ENCODE data around the gene SIRT6. TPM values are rescaled to one million over a fixed set of nuclear protein-coding genes. Genes with fewer than 3 reads are reported as not detected.

SIRT6 gene
- total RNA-seq, 2 donors from 2014 or later, result 21.7 to 30.9 TPM

DNA sequence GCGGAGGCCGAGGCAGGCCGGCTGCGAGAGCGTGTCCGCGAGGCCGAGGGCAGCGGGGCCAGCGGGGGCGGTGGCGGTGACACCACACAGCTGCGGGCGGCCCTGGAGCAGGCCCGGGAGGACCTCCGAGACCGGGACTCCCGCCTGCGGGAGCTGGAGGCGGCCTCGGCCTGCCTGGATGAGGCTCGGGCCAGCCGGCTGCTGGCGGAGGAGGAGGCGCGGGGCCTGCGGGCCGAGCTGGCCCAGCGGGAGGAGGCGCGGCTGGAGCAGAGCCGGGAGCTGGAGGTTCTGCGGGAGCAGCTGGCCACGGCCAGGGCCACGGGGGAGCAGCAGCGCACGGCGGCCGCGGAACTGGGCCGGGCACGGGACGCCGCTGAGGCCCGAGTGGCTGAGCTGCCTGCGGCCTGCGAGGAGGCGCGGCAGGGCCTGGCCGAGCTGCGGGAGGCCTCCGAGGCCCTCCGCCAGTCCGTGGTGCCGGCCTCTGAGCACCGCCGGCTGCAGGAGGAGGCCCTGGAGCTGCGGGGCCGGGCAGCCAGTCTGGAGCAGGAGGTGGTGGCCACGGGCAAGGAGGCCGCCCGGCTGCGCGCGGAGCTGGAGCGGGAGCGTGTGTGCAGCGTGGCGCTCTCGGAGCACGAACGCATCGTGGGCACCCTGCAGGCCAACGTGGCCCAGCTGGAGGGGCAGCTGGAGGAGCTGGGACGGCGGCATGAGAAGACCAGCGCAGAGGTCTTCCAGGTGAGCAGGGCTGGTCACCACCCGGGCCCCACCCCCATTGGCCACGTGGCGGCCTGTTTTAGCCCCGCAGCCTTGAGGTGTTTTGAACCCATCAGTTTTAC is 35.3 kb upstream of the SIRT6 start:
- H3K4me3 ChIP-seq, result no peak overlapping the region
- TF ChIP-seq CTCF (IDR thresholded peaks at IDR 0.05), result no peak
- H3K9me3 ChIP-seq, result no peaks in the 10 kb centered on the region
- H3K36me3 ChIP-seq, result no peaks in the 10 kb centered on the region
- DNase-seq (ENCODE audit: low spot score) (no peak), ATAC-seq (ENCODE audit: insufficient number of reproducible peaks, low FRiP score, low read depth) (no peak)
- no peaks in the 10 kb centered on the region for H3K4me1 ChIP-seq (ENCODE audit: control insufficient read depth in 1 of 2, low read depth in 2 of 2)
- no peaks in the 10 kb centered on the region for H3K27me3 ChIP-seq (replicated peaks; ENCODE audit: insufficient read depth)
- no peak overlapping the region for H3K27ac ChIP-seq

DNA sequence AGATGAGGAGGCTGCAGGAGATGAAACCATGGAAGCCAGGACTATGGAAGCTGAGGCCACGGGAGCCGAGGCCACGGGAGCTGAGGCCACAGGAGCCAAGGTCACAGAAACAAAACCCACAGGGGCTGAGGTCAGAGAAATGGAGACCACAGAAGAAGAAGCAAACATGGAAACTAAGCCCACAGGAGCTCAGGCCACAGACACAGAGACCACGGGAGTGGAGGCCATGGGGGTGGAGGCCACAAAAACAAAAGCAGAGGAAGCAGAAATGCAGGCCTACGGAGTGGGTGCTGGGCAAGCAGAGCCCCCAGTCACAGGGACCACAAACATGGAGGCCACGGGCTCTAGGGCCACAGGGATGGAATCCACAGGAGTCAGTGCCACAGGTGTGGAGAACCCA is 34.5 kb upstream of the SIRT6 start:
- DNase-seq (ENCODE audit: low spot score), result no peak
- TF ChIP-seq CTCF (IDR thresholded peaks at IDR 0.05), result no peak
- no peaks in the 10 kb centered on the region for H3K9me3 ChIP-seq
- H3K27ac ChIP-seq, result no peak overlapping the region
- H3K4me3 ChIP-seq, result no peak overlapping the region
- no peaks in the 10 kb centered on the region for H3K27me3 ChIP-seq (replicated peaks; ENCODE audit: insufficient read depth)
- no peaks in the 10 kb centered on the region for H3K4me1 ChIP-seq (ENCODE audit: control insufficient read depth in 1 of 2, low read depth in 2 of 2)
- no peaks in the 10 kb centered on the region for H3K36me3 ChIP-seq
- no peak for ATAC-seq (ENCODE audit: insufficient number of reproducible peaks, low FRiP score, low read depth)

GRCh38 chr19:4215807-4216206 is 33.4 kb upstream of the SIRT6 start:
- no peaks in the 10 kb centered on the region for H3K36me3 ChIP-seq
- no peak for TF ChIP-seq CTCF (IDR thresholded peaks at IDR 0.05)
- no peaks in the 10 kb centered on the region for H3K4me1 ChIP-seq (ENCODE audit: control insufficient read depth in 1 of 2, low read depth in 2 of 2)
- no peaks in the 10 kb centered on the region for H3K27me3 ChIP-seq (replicated peaks; ENCODE audit: insufficient read depth)
- no peak for DNase-seq (ENCODE audit: low spot score)
- ATAC-seq (ENCODE audit: insufficient number of reproducible peaks, low FRiP score, low read depth), result no peak
- no peaks in the 10 kb centered on the region for H3K9me3 ChIP-seq
- no peak overlapping the region for H3K27ac ChIP-seq
- no peak overlapping the region for H3K4me3 ChIP-seq

GRCh38 chr19:4213116-4213515 is 30.8 kb upstream of the SIRT6 start:
- Histone ChIP-seq H3K27me3 (replicated peaks; ENCODE audit: insufficient read depth) (no peaks in the 10 kb centered on the region), H3K4me3 (no peak overlapping the region), H3K27ac (no peak overlapping the region), H3K4me1 (ENCODE audit: control insufficient read depth in 1 of 2, low read depth in 2 of 2) (no peaks in the 10 kb centered on the region), H3K36me3 (no peaks in the 10 kb centered on the region), H3K9me3 (no peaks in the 10 kb centered on the region)
- TF ChIP-seq CTCF (IDR thresholded peaks at IDR 0.05), result no peak
- no peak for ATAC-seq (ENCODE audit: insufficient number of reproducible peaks, low FRiP score, low read depth)
- DNase-seq (ENCODE audit: low spot score), result no peak

GRCh38 chr19:4210166-4210731 is 27.9 kb upstream of the SIRT6 start:
- no peak overlapping the region for H3K27ac ChIP-seq
- TF ChIP-seq CTCF (IDR thresholded peaks at IDR 0.05), result no peak
- H3K36me3 ChIP-seq, result no peaks in the 10 kb centered on the region
- no peak overlapping the region for H3K4me3 ChIP-seq
- no peak for DNase-seq (ENCODE audit: low spot score)
- H3K4me1 ChIP-seq (ENCODE audit: control insufficient read depth in 1 of 2, low read depth in 2 of 2), result no peaks in the 10 kb centered on the region
- no peak for ATAC-seq (ENCODE audit: insufficient number of reproducible peaks, low FRiP score, low read depth)
- no peaks in the 10 kb centered on the region for H3K9me3 ChIP-seq
- H3K27me3 ChIP-seq (replicated peaks; ENCODE audit: insufficient read depth), result no peaks in the 10 kb centered on the region

Measured in thoracic aorta (tissue), 2 donors.